K562 (cell line): ENCODE measurements around the gene SCYL2.

Experiments used
- KDM1A ChIP-seq, 2 experiments: fragments of 450-650 bp; IDR thresholded peaks; 2 replicates each; pipeline ENCODE4 v1.6.1; 2016; ENCODE audit warnings: mild to moderate bottlenecking in 2 of 2
- POLR2AphosphoS5 ChIP-seq: IDR thresholded peaks from 2 replicates; pipeline ENCODE4 v1.6.1; 2011; ENCODE audit warnings: mild to moderate bottlenecking, low read depth, low read length, moderate library complexity; ENCODE audit not compliant: control insufficient read depth, insufficient read depth
- SP1 ChIP-seq: sonication (generic); formaldehyde crosslinking; IDR thresholded peaks from 2 replicates; pipeline ENCODE4 v1.8.1; 2022; ENCODE audit warnings: mild to moderate bottlenecking, missing genetic modification reagents
- TF ChIP-seq, protein P1 (sequence below): sonication (generic); formaldehyde crosslinking; IDR thresholded peaks from 2 replicates; pipeline ENCODE4 v1.8.1; 2023; ENCODE audit warnings: mild to moderate bottlenecking, missing genetic modification reagents

DNA sequence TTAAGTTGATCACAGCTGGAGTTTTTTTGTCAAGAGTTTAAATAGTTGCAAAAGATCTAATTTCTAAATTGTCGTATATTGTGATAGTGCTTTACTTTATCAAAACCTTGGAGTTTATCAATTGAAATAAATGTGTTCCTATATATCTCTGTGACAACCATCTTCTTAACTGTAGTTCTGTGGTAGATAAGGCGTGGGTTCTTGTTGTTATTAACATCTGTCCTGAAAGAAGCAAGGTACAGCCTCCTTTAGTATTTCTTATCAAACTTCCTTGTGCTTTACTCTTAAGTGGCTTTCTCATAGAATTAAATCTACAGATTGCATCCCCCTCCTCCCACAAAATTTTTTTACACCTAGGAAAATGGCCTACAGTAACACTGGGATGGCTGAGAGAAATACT, 7.3 kb downstream of the SCYL2 start:
- no peak for TF ChIP-seq POLR2AphosphoS5
- TF ChIP-seq KDM1A (IDR thresholded peaks at IDR 0.05) = no peak
- TF ChIP-seq SP1 = no peak
- TF ChIP-seq, protein P1, sequence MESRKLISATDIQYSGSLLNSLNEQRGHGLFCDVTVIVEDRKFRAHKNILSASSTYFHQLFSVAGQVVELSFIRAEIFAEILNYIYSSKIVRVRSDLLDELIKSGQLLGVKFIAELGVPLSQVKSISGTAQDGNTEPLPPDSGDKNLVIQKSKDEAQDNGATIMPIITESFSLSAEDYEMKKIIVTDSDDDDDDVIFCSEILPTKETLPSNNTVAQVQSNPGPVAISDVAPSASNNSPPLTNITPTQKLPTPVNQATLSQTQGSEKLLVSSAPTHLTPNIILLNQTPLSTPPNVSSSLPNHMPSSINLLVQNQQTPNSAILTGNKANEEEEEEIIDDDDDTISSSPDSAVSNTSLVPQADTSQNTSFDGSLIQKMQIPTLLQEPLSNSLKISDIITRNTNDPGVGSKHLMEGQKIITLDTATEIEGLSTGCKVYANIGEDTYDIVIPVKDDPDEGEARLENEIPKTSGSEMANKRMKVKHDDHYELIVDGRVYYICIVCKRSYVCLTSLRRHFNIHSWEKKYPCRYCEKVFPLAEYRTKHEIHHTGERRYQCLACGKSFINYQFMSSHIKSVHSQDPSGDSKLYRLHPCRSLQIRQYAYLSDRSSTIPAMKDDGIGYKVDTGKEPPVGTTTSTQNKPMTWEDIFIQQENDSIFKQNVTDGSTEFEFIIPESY = no peak
